Measurements from ENCODE around the gene KSR1.
"Not testable (repeated sequence)": the region's sequence is repeated elsewhere in the genome, so short reads cannot be mapped to it uniquely, and the experiment has no call there.

DNA sequence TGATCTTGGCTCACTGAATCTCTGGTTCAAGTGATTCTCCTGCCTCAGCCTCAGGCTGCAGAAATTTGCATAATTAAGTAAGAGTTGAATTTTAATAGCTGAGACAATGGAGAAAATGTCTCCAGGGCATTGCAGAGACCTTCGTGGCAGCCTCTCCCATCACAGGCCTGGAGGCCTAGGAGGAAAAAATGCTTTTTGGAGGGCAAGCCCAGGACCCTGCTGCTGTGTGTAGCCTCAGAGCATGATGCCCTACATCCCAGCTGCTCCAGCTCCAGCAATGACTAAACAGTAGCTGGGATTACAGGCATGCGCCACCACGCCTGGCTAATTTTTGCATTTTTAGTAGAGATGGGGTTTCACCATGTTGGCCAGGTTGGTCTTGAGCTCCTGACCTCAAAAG lies 45.1 kb downstream of the KSR1 start:
- TF ChIP-seq CTCF, POLR2A (IDR thresholded peaks at IDR 0.05): not testable (repeated sequence)
